ENCODE results near the gene HSD11B2. TPM values are rescaled to one million over a fixed set of nuclear protein-coding genes. Genes with fewer than 3 reads are reported as not detected.

HSD11B2 gene
- total and polyA plus RNA-seq, 8 donors, result 1.4 to 11.3 (median 6.3) TPM

- peak; percentile 22 to 77 (median 67) for TF ChIP-seq CTCF (IDR thresholded peaks at IDR 0.05)
- Histone ChIP-seq H3K9me3 (no peaks in the 10 kb centered on the region), H3K27me3 (no peaks in the 10 kb centered on the region), H3K4me1 (peaks cover 21 to 33% (median 26%) of the 10 kb centered on the region in 3 donors), H3K27ac (no peak overlapping the region), H3K4me3 (no peak overlapping the region), H3K36me3 (no peaks in the 10 kb centered on the region)
- intact Hi-C loops (cut with DNase I), result no loop called here
- FAIRE-seq, result no peak
- DNase-seq, result peak in 4 of 6 donors; percentile 34 to 86 (median 64)
- 30 to 34% methylated on average over 42 of the region's 42 CpGs for WGBS, 2 donors
- peak in 3 of 4 donors; percentile 25 to 40 (median 35) for ATAC-seq
Measured at GRCh38 chr16:67399218-67399733, 31.6 kb upstream of the HSD11B2 start.

- Histone ChIP-seq H3K4me1 (peaks cover 24 to 34% (median 31%) of the 10 kb centered on the region in 3 donors), H3K4me3 (no peak overlapping the region), H3K36me3 (no peaks in the 10 kb centered on the region), H3K27me3 (no peaks in the 10 kb centered on the region), H3K9me3 (no peaks in the 10 kb centered on the region), H3K27ac (no peak overlapping the region)
- FAIRE-seq (no peak), DNase-seq (peak in 3 of 6 donors; percentile 21 to 66 (median 27)), ATAC-seq (no peak)
- peak in 1 of 4 donors; percentile 5 for TF ChIP-seq CTCF (IDR thresholded peaks at IDR 0.05)
- intact Hi-C loops (cut with DNase I), result loop anchor here in 1 of 3 donors (5.0 kb wide), 1 partner anchor 38 kb away; no protein-coding TSS in a partner anchor
- WGBS, 2 donors, result 70 to 73% methylated on average over 19 of the region's 19 CpGs
Measured at GRCh38 chr16:67399749-67400704, 30.9 kb upstream of the HSD11B2 start.

- peaks cover 17 to 28% (median 25%) of the 10 kb centered on the region in 3 donors for H3K4me1 ChIP-seq
- no peak for TF ChIP-seq CTCF (IDR thresholded peaks at IDR 0.05)
- H3K4me3 ChIP-seq, result no peak overlapping the region
- H3K27ac ChIP-seq, result no peak overlapping the region
- no peak for FAIRE-seq
- ATAC-seq, result no peak
- DNase-seq, result peak in 1 of 6 donors; percentile 59
- H3K9me3 ChIP-seq, result no peaks in the 10 kb centered on the region
- intact Hi-C loops (cut with DNase I), result loop anchor here in 1 of 3 donors (5.0 kb wide), 1 partner anchor 39 kb away; no protein-coding TSS in a partner anchor
- no peaks in the 10 kb centered on the region for H3K36me3 ChIP-seq
- WGBS, 2 donors, result 94 to 98% methylated on average over 14 of the region's 14 CpGs
- no peaks in the 10 kb centered on the region for H3K27me3 ChIP-seq
Measured at GRCh38 chr16:67400901-67401300, 30.0 kb upstream of the HSD11B2 start.

- intact Hi-C loops (cut with DNase I), result loop anchor here in 1 of 3 donors (5.0 kb wide), 1 partner anchor 42 kb away; no protein-coding TSS in a partner anchor
- no peaks in the 10 kb centered on the region for H3K9me3 ChIP-seq
- WGBS, 2 donors, result 64 to 66% methylated on average over 12 of the region's 12 CpGs
Measured at GRCh38 chr16:67403976-67404555, 26.9 kb upstream of the HSD11B2 start.

More at GRCh38 chr16:67403976-67404555, 26.9 kb upstream of the HSD11B2 start:
- TF ChIP-seq CTCF (IDR thresholded peaks at IDR 0.05), result no peak
- Histone ChIP-seq H3K27ac (peak overlapping the region; percentile 50 to 91 (median 80)), H3K4me3 (no peak overlapping the region), H3K4me1 (peaks cover 9 to 20% (median 16%) of the 10 kb centered on the region in 3 donors), H3K27me3 (no peaks in the 10 kb centered on the region), H3K36me3 (no peaks in the 10 kb centered on the region)
- ATAC-seq, result peak in 3 of 4 donors; percentile 6 to 35 (median 6)
- no peak for DNase-seq
- no peak for FAIRE-seq
